Measurements from ENCODE around the gene TWF2.
"Not testable (repeated sequence)": the region's sequence is repeated elsewhere in the genome, so short reads cannot be mapped to it uniquely, and the experiment has no call there.

The TWF2 gene

GRCh38 chr3:52238761-52239701 lies at the start of gene TWF2:
TSS of gene TWF2 (minus strand) at chr3:52239158. CDS start at chr3:52239016, 142 bp downstream.
- peak; percentile 77 to 79 for ATAC-seq

GRCh38 chr3:52288674-52289073 lies 49.7 kb upstream of the TWF2 start:
- no peak for ATAC-seq

GRCh38 chr3:52286777-52287110 lies 47.8 kb upstream of the TWF2 start:
- no peak for ATAC-seq

- ATAC-seq, result not testable (repeated sequence)
These were observed 45.1 kb upstream of the TWF2 start for GRCh38 chr3:52284051-52284450.

- ATAC-seq, result no peak
These were observed 44.3 kb upstream of the TWF2 start for GRCh38 chr3:52283306-52283705.

- ATAC-seq, result no peak
These were observed 43.2 kb upstream of the TWF2 start for GRCh38 chr3:52281981-52282801.

- ATAC-seq, result no peak
These were observed 41.1 kb upstream of the TWF2 start for GRCh38 chr3:52280050-52280461.

- ATAC-seq, result no peak
These were observed 40.6 kb upstream of the TWF2 start for GRCh38 chr3:52279596-52279995.

GRCh38 chr3:52278510-52279069 lies 39.6 kb upstream of the TWF2 start, which contains the start of gene WDR82:
TSS of gene WDR82 (minus strand) at chr3:52278649. CDS start at chr3:52278361, 288 bp downstream.
- peak; percentile 85 to 87 for ATAC-seq

GRCh38 chr3:52277972-52278509 lies 39.1 kb upstream of the TWF2 start:
- peak; percentile 66 to 73 for ATAC-seq

- ATAC-seq, result peak; percentile 25 to 32
These were observed 38.4 kb upstream of the TWF2 start for GRCh38 chr3:52277071-52277964.

- not testable (repeated sequence) for ATAC-seq
These were observed 35.8 kb upstream of the TWF2 start for GRCh38 chr3:52274781-52275180.

GRCh38 chr3:52272831-52273230 lies 33.9 kb upstream of the TWF2 start:
- ATAC-seq, result no peak

- ATAC-seq, result not testable (repeated sequence)
These were observed 33.2 kb upstream of the TWF2 start for GRCh38 chr3:52272172-52272571.

- ATAC-seq, result no peak
These were observed 31.3 kb upstream of the TWF2 start for GRCh38 chr3:52270252-52270754.

- ATAC-seq, result peak; percentile 14 to 16
These were observed 30.8 kb upstream of the TWF2 start for GRCh38 chr3:52269776-52270175.

- ATAC-seq, result peak; percentile 80 to 83
These were observed 29.1 kb upstream of the TWF2 start for GRCh38 chr3:52268036-52268435.

GRCh38 chr3:52265387-52265786 lies 26.4 kb upstream of the TWF2 start:
- ATAC-seq, result no peak

- ATAC-seq, result no peak
These were observed 23.5 kb upstream of the TWF2 start for GRCh38 chr3:52262447-52262846.

GRCh38 chr3:52259448-52259847 lies 20.5 kb upstream of the TWF2 start:
- peak in 1 of 2 donors; percentile 41 for ATAC-seq

- peak; percentile 51 to 66 for ATAC-seq
These were observed 20.1 kb upstream of the TWF2 start for GRCh38 chr3:52259035-52259434.

- ATAC-seq, result no peak
These were observed 19.0 kb upstream of the TWF2 start for GRCh38 chr3:52257911-52258310.

Data from activated CD4-positive, CD25-positive, alpha-beta regulatory T cell treated with anti-CD3 and anti-CD28 coated beads, Interleukin-2, amount 50 U/mL, for 24 hours (primary cell).